Panc1 (cell line): ENCODE measurements around the gene PDE10A. TPM values are rescaled to one million over a fixed set of nuclear protein-coding genes. Genes with fewer than 3 reads are reported as not detected.

ENCODE experiments used
- ATAC-seq: fragments of 200-7000 bp; cut with Tn5 transposase; 2 replicates; pipeline ENCODE4 v1.9.1; 2020; ENCODE audit warnings: mild to moderate bottlenecking, moderate library complexity
- BruUV-seq: library from RNA; stranded (reverse); fragments of 400-500 nt; replicated peaks from 2 replicates; lab custom pipeline; 2021; lab: Mats Ljungman, UMichigan
- CTCF ChIA-PET: fragments of 300-600 bp; sonication (Branson Sonifier 250); formaldehyde crosslinking; loops from one replicate; lab custom pipeline; 2022; ENCODE audit warnings: antibody characterized with exemption; lab: Charles Lee
- POLR2A ChIA-PET: fragments of 300-600 bp; sonication (Branson Sonifier 250); formaldehyde crosslinking; loops from one replicate; lab custom pipeline; 2022; ENCODE audit warnings: antibody characterized with exemption; lab: Charles Lee
- DNase-seq: peaks from one replicate; pipeline ENCODE4 v3.0.0-alpha.2; 2010; ENCODE audit warnings: low read depth, low spot score
- H3K27ac ChIP-seq: 2 replicates; pipeline ENCODE4 v1.5.1; 2011; ENCODE audit warnings: mild to moderate bottlenecking, low read length, inconsistent platforms
- H3K27me3 ChIP-seq: fragments of 200-500 bp; sonication (Bioruptor generic); 2 replicates; pipeline ENCODE4 v1.6.0; 2014; ENCODE audit warnings: low read length, inconsistent platforms; ENCODE audit not compliant: control insufficient read depth, insufficient read depth
- H3K36me3 ChIP-seq: fragments of 200-500 bp; sonication (Bioruptor generic); 2 replicates; pipeline ENCODE4 v1.5.1; 2014; ENCODE audit warnings: inconsistent platforms, mild to moderate bottlenecking, low read length, moderate library complexity; ENCODE audit not compliant: control insufficient read depth, insufficient read depth
- H3K4me1 ChIP-seq: 2 replicates; pipeline ENCODE4 v1.5.1; 2011; ENCODE audit warnings: inconsistent platforms, mild to moderate bottlenecking, low read length, moderate library complexity; ENCODE audit not compliant: control insufficient read depth, insufficient read depth
- H3K4me3 ChIP-seq, 2 experiments: 2 replicates each; pipeline ENCODE4 v1.5.1; 2011 to 2012; ENCODE audit warnings: low read depth in 2 of 2, low read length in 2 of 2, mild to moderate bottlenecking in 2 of 2, inconsistent platforms in 1 of 2, moderate library complexity in 1 of 2
- H3K9me3 ChIP-seq: fragments of 200-500 bp; sonication (Bioruptor generic); 2 replicates; pipeline ENCODE4 v1.5.1; 2014; ENCODE audit warnings: low read depth, mild to moderate bottlenecking, inconsistent platforms, low read length, moderate library complexity; ENCODE audit not compliant: control insufficient read depth, insufficient read depth
- CTCF ChIP-seq: fragments of 450-650 bp; IDR thresholded peaks from 2 replicates; pipeline ENCODE4 v1.5.1; 2017; ENCODE audit warnings: mild to moderate bottlenecking
- POLR2AphosphoS5 ChIP-seq: IDR thresholded peaks from 2 replicates; pipeline ENCODE4 v1.6.1; 2012; ENCODE audit warnings: mild to moderate bottlenecking, low read depth, low read length, moderate library complexity
- REST ChIP-seq, 2 experiments: IDR thresholded peaks; 2 replicates each; pipeline ENCODE4 v1.6.1; 2011 to 2012; ENCODE audit warnings: low read depth in 2 of 2, control low read depth in 1 of 2, low read length in 1 of 2, mild to moderate bottlenecking in 1 of 2, moderate library complexity in 1 of 2; ENCODE audit not compliant: insufficient read depth in 1 of 2
- SIN3A ChIP-seq: IDR thresholded peaks from 2 replicates; pipeline ENCODE4 v1.6.1; 2012; ENCODE audit warnings: low read depth, mild to moderate bottlenecking, low read length, moderate library complexity, borderline replicate concordance; ENCODE audit not compliant: insufficient read depth
- TCF7L2 ChIP-seq: IDR thresholded peaks from 2 replicates; pipeline ENCODE4 v1.6.1; 2011; ENCODE audit warnings: mild to moderate bottlenecking, low read depth, low read length, inconsistent platforms
- in situ Hi-C: cut with HindIII; loops from 2 replicates; pipeline ENCODE4 v1.10.0; 2016; ENCODE audit warnings: low sequenced_read_pairs, low pct_unique_long_range_greater_than_20kb
- intact Hi-C: fragments of 100-400 bp; cut with micrococcal nuclease; formaldehyde crosslinking; loops from one replicate; pipeline ENCODE4 v1.10.0; 2022; ENCODE audit not compliant: unreplicated experiment
- total RNA-seq: library from RNA; stranded (reverse); gene quantifications from one replicate; pipeline ENCODE4 v1.2.1, GENCODE V29; 2021; ENCODE audit not compliant: unreplicated experiment

PDE10A gene
- total RNA-seq, 1 experiment from 2014 or later, result 27.8 TPM

- Histone ChIP-seq H3K4me3 (no peak overlapping the region), H3K27ac (no peak overlapping the region), H3K9me3 (no peaks in the 10 kb centered on the region), H3K36me3 (no peaks in the 10 kb centered on the region; the same call in 1 of the 2 replicates), H3K4me1 (peaks cover 64% of the 10 kb centered on the region), H3K27me3 (no peaks in the 10 kb centered on the region)
- no peak for TF ChIP-seq TCF7L2
- TF ChIP-seq CTCF, result no peak
- TF ChIP-seq POLR2AphosphoS5, result no peak
- no peak for TF ChIP-seq SIN3A
- no peak for TF ChIP-seq REST (IDR thresholded peaks at IDR 0.05; ENCODE audit: insufficient read depth in 1 of 2, low read depth in 2 of 2, low read length in 1 of 2)
- DNase-seq (no peak), ATAC-seq (no peak)
- intact Hi-C loops, result no loop called here
- in situ Hi-C loops, result no loop called here
- ChIA-PET CTCF (interaction anchor here (0.7 kb wide), 1 partner anchor 12 kb away, joined by 10 read pairs; no protein-coding TSS in a partner anchor), POLR2A (no interaction called here)
- no TSS peak for BruUV-seq
Measured at GRCh38 chr6:165654144-165654543, 8.9 kb downstream of the PDE10A start.

GRCh38 chr6:165653607-165654006, 9.4 kb downstream of the PDE10A start:
- H3K9me3 ChIP-seq, result no peaks in the 10 kb centered on the region
- peak overlapping the region in 1 of 2 experiments; percentile 45; a peak in 2 of 4 replicates for H3K4me3 ChIP-seq
- in situ Hi-C loops (no loop called here), intact Hi-C loops (no loop called here)
- ChIA-PET CTCF (interaction anchor here (0.6 kb wide), 1 partner anchor 77 kb away, joined by 3 read pairs; no protein-coding TSS in a partner anchor), POLR2A (no interaction called here)
- DNase-seq (no peak), ATAC-seq (peak; percentile 59)
- BruUV-seq, result no TSS peak
- H3K4me1 ChIP-seq, result peaks cover 64% of the 10 kb centered on the region
- TF ChIP-seq SIN3A (no peak), TCF7L2 (no peak), REST (IDR thresholded peaks at IDR 0.05; ENCODE audit: insufficient read depth in 1 of 2, low read depth in 2 of 2, low read length in 1 of 2) (no peak), POLR2AphosphoS5 (no peak), CTCF (no peak)
- H3K27me3 ChIP-seq, result no peaks in the 10 kb centered on the region
- no peaks in the 10 kb centered on the region; the same call in 1 of the 2 replicates for H3K36me3 ChIP-seq
- peak overlapping the region; percentile 80 for H3K27ac ChIP-seq
